Measurements from ENCODE around the gene HYAL3.

HYAL3 gene

DNA sequence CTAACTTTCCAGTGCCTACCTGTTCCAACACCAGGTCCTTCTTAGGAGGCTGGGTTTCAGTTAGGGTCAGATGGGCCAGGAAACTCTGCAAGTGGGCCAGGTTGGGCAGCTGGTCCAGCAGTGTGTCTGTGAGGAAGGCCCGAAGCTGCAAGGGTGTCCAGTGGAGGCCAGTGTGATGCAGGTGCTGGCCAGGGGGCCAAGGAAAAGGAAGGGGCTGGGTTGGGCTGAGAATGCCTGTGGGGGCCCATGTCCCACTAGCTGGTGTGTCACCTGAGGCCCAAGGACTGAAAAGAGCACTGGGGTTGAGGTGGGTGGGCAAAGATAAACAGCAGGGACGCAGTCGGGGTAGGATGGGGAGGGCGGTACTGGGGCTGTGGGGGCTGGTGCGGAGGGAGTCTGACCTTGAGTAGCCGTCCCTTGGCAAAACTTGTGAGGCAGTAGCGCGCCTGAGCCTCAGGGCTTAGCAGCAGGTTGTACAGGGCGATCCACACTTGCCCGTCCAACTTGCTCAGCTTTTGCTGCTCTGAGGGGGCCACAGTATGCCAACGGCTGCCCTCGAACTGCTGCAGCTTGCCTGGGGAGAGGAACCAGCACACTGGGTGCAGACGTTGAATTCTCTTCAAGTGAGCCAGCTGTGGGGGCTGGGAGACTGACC lies 42.9 kb upstream of the HYAL3 start:
- TF ChIP-seq EGR1 (IDR thresholded peaks at IDR 0.05) (no peak), CEBPB (IDR thresholded peaks at IDR 0.05) (no peak), TEAD4 (IDR thresholded peaks at IDR 0.05) (no peak), YY1 (IDR thresholded peaks at IDR 0.05; ENCODE audit: low read depth) (no peak), FOXM1 (IDR thresholded peaks at IDR 0.05; ENCODE audit: borderline replicate concordance, low read depth) (no peak), ZBTB7A (IDR thresholded peaks at IDR 0.05; ENCODE audit: low read depth) (no peak), NFIC (IDR thresholded peaks at IDR 0.05) (no peak), TCF12 (IDR thresholded peaks at IDR 0.05; ENCODE audit: low read depth) (no peak), RAD21 (IDR thresholded peaks at IDR 0.05; ENCODE audit: low read depth) (no peak), CREB1 (IDR thresholded peaks at IDR 0.05; ENCODE audit: low read depth) (no peak), EP300 (IDR thresholded peaks at IDR 0.05; ENCODE audit: borderline replicate concordance) (no peak), TAF1 (IDR thresholded peaks at IDR 0.05; ENCODE audit: low read depth) (no peak)
- TF ChIP-seq, protein P1, sequence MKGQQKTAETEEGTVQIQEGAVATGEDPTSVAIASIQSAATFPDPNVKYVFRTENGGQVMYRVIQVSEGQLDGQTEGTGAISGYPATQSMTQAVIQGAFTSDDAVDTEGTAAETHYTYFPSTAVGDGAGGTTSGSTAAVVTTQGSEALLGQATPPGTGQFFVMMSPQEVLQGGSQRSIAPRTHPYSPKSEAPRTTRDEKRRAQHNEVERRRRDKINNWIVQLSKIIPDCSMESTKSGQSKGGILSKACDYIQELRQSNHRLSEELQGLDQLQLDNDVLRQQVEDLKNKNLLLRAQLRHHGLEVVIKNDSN (IDR thresholded peaks at IDR 0.05) = no peak
- TF ChIP-seq, protein P2, sequence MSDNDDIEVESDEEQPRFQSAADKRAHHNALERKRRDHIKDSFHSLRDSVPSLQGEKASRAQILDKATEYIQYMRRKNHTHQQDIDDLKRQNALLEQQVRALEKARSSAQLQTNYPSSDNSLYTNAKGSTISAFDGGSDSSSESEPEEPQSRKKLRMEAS (IDR thresholded peaks at IDR 0.05) = no peak
- TF ChIP-seq, protein P3, sequence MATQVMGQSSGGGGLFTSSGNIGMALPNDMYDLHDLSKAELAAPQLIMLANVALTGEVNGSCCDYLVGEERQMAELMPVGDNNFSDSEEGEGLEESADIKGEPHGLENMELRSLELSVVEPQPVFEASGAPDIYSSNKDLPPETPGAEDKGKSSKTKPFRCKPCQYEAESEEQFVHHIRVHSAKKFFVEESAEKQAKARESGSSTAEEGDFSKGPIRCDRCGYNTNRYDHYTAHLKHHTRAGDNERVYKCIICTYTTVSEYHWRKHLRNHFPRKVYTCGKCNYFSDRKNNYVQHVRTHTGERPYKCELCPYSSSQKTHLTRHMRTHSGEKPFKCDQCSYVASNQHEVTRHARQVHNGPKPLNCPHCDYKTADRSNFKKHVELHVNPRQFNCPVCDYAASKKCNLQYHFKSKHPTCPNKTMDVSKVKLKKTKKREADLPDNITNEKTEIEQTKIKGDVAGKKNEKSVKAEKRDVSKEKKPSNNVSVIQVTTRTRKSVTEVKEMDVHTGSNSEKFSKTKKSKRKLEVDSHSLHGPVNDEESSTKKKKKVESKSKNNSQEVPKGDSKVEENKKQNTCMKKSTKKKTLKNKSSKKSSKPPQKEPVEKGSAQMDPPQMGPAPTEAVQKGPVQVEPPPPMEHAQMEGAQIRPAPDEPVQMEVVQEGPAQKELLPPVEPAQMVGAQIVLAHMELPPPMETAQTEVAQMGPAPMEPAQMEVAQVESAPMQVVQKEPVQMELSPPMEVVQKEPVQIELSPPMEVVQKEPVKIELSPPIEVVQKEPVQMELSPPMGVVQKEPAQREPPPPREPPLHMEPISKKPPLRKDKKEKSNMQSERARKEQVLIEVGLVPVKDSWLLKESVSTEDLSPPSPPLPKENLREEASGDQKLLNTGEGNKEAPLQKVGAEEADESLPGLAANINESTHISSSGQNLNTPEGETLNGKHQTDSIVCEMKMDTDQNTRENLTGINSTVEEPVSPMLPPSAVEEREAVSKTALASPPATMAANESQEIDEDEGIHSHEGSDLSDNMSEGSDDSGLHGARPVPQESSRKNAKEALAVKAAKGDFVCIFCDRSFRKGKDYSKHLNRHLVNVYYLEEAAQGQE (IDR thresholded peaks at IDR 0.05; ENCODE audit: low read depth) = no peak

DNA sequence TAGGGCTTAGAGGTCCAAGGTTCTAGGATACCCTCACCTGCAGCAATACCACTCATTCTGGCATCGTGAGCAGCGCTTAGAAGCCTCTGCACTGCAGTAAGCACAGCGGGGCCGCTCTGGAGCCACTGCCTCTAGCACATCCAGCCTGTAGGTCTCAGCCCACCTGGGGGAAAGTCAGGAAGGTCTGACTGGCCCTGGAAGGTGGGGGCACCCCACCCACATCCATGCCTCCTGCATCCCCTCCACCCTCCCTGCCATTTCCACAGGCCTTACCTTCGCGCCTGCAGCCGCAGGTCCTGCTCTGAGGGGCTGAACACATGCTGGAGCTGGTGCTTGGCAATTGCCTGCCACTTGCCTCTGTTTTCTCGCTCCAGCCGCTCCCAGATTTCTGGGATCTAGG lies 42.3 kb upstream of the HYAL3 start:
- TF ChIP-seq CREB1 (IDR thresholded peaks at IDR 0.05; ENCODE audit: low read depth) (no peak), TEAD4 (IDR thresholded peaks at IDR 0.05) (no peak), EGR1 (IDR thresholded peaks at IDR 0.05) (no peak), ZBTB7A (IDR thresholded peaks at IDR 0.05; ENCODE audit: low read depth) (no peak), YY1 (IDR thresholded peaks at IDR 0.05; ENCODE audit: low read depth) (no peak), EP300 (IDR thresholded peaks at IDR 0.05; ENCODE audit: borderline replicate concordance) (no peak), TAF1 (IDR thresholded peaks at IDR 0.05; ENCODE audit: low read depth) (no peak), RAD21 (IDR thresholded peaks at IDR 0.05; ENCODE audit: low read depth) (no peak), NFIC (IDR thresholded peaks at IDR 0.05) (no peak), FOXM1 (IDR thresholded peaks at IDR 0.05; ENCODE audit: borderline replicate concordance, low read depth) (no peak)
- TF ChIP-seq, protein P3 (IDR thresholded peaks at IDR 0.05; ENCODE audit: low read depth) = no peak
- TF ChIP-seq, protein P1 (IDR thresholded peaks at IDR 0.05) = no peak
- TF ChIP-seq, protein P2 (IDR thresholded peaks at IDR 0.05) = no peak

DNA sequence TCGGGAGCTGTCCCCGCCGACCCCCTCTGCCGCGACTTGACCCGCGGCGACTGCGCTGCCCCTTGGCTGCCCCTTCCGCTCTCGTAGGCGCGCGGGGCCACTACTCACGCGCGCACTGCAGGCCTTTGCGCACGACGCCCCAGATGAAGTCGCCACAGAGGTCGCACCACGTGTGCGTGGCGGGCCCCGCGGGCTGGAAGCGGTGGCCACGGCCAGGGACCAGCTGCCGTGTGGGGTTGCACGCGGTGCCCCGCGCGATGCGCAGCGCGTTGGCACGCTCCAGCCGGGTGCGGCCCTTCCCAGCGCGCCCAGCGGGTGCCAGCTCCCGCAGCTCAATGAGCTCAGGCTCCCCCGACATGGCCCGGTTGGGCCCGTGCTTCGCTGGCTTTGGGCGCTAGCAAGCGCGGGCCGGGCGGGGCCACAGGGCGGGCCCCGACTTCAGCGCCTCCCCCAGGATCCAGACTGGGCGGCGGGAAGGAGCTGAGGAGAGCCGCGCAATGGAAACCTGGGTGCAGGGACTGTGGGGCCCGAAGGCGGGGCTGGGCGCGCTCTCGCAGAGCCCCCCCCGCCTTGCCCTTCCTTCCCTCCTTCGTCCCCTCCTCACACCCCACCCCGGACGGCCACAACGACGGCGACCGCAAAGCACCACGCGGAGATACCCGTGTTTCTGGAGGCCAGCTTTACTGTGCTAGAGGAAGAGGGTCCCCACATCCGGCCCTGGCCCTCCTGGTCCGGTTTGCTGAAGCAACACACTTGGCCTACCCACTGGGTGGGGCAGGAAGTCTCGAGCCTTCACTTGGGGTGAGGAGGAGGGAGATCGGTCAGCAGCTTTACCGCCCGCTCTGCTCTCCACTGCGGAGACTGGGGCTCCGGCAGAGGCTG lies 41.5 kb upstream of the HYAL3 start, which contains the start of gene RASSF1:
RASSF1 (minus strand) TSS at position 389 of the 882 bp plus-strand sequence; CDS start at position 358, 31 bp downstream.
- no peak for TF ChIP-seq NFIC (IDR thresholded peaks at IDR 0.05)
- no peak for TF ChIP-seq RAD21 (IDR thresholded peaks at IDR 0.05; ENCODE audit: low read depth)
- no peak for TF ChIP-seq TEAD4 (IDR thresholded peaks at IDR 0.05)
- TF ChIP-seq, protein P2 (IDR thresholded peaks at IDR 0.05) = no peak
- TF ChIP-seq, protein P3 (IDR thresholded peaks at IDR 0.05; ENCODE audit: low read depth) = no peak
- TF ChIP-seq CEBPB (IDR thresholded peaks at IDR 0.05) = no peak
- no peak for TF ChIP-seq ZBTB7A (IDR thresholded peaks at IDR 0.05; ENCODE audit: low read depth)
- TF ChIP-seq FOXM1 (IDR thresholded peaks at IDR 0.05; ENCODE audit: borderline replicate concordance, low read depth) = no peak

Measured in Ishikawa (cell line).